Spinal cord (tissue), 10 donors: Measurements from ENCODE around the gene VIL1. TPM values are rescaled to one million over a fixed set of nuclear protein-coding genes. Genes with fewer than 3 reads are reported as not detected.
A peak's percentile ranks its signal among the peaks of the same experiment; 100 is the strongest.

Experiments used
- DNase-seq, 6 donors: peaks; one replicate each; pipeline versions ENCODE4 v3.0.0 to v3.0.0-alpha.2; 2013 to 2015; ENCODE audit warnings: low spot score in 6 of 6, low read depth in 4 of 6
- H3K27ac ChIP-seq: one replicate; pipeline ENCODE4 v1.5.1; 2013; ENCODE audit warnings: low read depth, low read length, control low read depth
- H3K27me3 ChIP-seq: one replicate; pipeline ENCODE4 v1.6.1; 2013; ENCODE audit warnings: low read length; ENCODE audit not compliant: control insufficient read depth, insufficient read depth
- H3K36me3 ChIP-seq: one replicate; pipeline ENCODE4 v1.6.1; 2013; ENCODE audit warnings: low read length; ENCODE audit not compliant: control insufficient read depth, insufficient read depth
- H3K4me1 ChIP-seq: one replicate; pipeline ENCODE4 v1.6.1; 2013; ENCODE audit warnings: low read length; ENCODE audit not compliant: control insufficient read depth, insufficient read depth
- H3K4me3 ChIP-seq: one replicate; pipeline ENCODE4 v1.5.1; 2013; ENCODE audit warnings: low read depth, low read length, control low read depth
- H3K9me3 ChIP-seq: one replicate; pipeline ENCODE4 v1.6.1; 2013; ENCODE audit warnings: low read length; ENCODE audit not compliant: control insufficient read depth, insufficient read depth
- WGBS: methylation state at CpG from one replicate; pipeline ENCODE4 v1.1.5; 2013; ENCODE audit warnings: missing lambda C conversion rate; ENCODE audit not compliant: insufficient coverage; 5-methylcytosine and 5-hydroxymethylcytosine counted together
- polyA plus RNA-seq, 2 donors: library from polyadenylated mRNA; unstranded; fragments of 120-200 nt; gene quantifications; one replicate each; pipeline ENCODE4 v1.2.1, GENCODE V29; 2013; ENCODE audit not compliant: insufficient read length in 2 of 2
- total RNA-seq, 2 donors: library from RNA; depleted of rRNA in 1 of 2; stranded (reverse); fragments of 120-200 nt in 1 of 2; fragments of >200 nt in 1 of 2; gene quantifications; one replicate each; pipeline versions ENCODE4 v1.2.3 to v1.2.4, GENCODE V29; 2013 to 2014
- donor health status: healthy.

VIL1 gene
- total and polyA plus RNA-seq, 4 donors = 0.11 to 1.3 (median 0.48) TPM; not detected in 1

DNA sequence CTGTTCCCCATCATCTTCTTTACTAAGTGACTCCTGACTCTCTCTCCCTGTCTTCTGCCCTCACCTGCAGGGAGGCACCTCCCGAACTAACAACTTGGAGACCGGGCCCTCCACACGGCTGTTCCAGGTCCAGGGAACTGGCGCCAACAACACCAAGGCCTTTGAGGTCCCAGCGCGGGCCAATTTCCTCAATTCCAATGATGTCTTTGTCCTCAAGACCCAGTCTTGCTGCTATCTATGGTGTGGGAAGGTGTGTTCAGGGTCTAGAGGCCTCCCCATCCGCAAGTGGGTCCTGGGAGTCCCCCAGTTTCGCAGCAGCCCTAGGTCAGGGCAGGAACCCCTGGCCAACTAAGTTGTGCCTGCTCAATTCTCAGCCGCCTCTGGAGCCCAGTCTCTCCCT is 15.5 kb downstream of the VIL1 start:
- Histone ChIP-seq H3K27me3 (peaks cover 2% of the 10 kb centered on the region), H3K9me3 (no peaks in the 10 kb centered on the region), H3K4me1 (peaks cover 3% of the 10 kb centered on the region), H3K4me3 (no peak overlapping the region), H3K27ac (no peak overlapping the region), H3K36me3 (no peaks in the 10 kb centered on the region)
- DNase-seq = no peak
- 91% methylated on average over 9 of the region's 9 CpGs for WGBS

DNA sequence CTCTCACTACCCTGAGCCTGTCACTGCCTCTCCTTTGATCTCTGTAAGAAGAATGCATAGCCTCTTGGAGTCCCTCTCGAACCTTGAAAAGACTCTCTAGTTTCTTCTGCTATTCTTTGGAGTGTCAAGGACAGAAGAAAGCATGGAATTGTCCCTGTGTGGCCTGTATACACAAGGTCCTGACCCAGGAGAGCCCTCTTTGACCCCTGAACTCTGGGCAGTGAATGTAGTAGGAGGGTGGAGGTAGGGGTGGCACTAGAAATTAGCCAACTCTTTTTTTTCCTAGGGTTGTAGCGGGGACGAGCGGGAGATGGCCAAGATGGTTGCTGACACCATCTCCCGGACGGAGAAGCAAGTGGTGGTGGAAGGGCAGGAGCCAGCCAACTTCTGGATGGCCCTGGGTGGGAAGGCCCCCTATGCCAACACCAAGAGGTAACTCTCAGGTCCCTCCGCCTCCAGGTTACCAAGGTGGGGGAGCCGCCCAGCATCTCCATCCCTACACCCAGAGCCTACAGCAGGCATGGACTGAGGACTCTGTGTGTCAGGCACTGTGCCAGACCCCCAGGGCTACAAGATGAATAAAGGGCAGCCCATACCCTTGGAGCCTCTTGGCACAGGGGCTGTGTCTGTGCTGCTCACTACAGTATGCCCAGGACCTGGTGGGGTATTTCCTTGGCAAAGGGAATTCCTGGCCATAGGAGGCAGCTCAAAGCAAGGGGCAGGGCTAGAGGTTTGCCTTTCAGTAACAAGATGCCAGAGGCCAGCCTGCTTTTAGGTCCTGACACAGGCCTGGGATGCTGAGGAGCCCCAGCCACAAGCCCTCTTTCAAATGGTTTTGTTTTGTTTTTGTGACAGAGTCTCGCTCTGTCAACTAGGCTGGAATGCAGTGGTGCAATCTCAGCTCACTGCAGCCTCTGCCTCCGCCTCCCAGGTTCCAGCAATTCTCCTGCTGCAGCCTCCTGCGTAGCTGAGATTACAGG is 16.4 kb downstream of the VIL1 start:
- no peak overlapping the region for H3K27ac ChIP-seq
- H3K9me3 ChIP-seq = no peaks in the 10 kb centered on the region
- peaks cover 2% of the 10 kb centered on the region for H3K27me3 ChIP-seq
- H3K4me1 ChIP-seq = peaks cover 3% of the 10 kb centered on the region
- no peak for DNase-seq
- H3K4me3 ChIP-seq = no peak overlapping the region
- H3K36me3 ChIP-seq = no peaks in the 10 kb centered on the region
- WGBS = 75% methylated on average over 9 of the region's 11 CpGs

DNA sequence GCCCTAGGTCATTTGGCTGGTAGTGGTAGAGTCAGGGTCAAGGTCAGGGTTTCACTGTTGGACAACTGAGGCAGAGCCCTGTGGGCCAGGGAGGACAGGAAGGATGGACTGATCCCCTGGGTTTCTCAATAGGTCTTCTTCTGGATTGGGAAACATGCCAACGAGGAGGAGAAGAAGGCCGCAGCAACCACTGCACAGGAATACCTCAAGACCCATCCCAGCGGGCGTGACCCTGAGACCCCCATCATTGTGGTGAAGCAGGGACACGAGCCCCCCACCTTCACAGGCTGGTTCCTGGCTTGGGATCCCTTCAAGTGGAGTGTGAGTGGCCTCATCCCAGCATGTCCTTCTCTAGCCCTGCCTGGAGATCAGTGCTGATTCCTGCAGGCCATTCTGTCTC is 18.1 kb downstream of the VIL1 start:
- Histone ChIP-seq H3K4me1 (peaks cover 3% of the 10 kb centered on the region), H3K27me3 (peaks cover 2% of the 10 kb centered on the region), H3K9me3 (no peaks in the 10 kb centered on the region), H3K27ac (no peak overlapping the region), H3K36me3 (no peaks in the 10 kb centered on the region), H3K4me3 (no peak overlapping the region)
- 74% methylated on average over 2 of the region's 5 CpGs for WGBS
- DNase-seq = no peak

DNA sequence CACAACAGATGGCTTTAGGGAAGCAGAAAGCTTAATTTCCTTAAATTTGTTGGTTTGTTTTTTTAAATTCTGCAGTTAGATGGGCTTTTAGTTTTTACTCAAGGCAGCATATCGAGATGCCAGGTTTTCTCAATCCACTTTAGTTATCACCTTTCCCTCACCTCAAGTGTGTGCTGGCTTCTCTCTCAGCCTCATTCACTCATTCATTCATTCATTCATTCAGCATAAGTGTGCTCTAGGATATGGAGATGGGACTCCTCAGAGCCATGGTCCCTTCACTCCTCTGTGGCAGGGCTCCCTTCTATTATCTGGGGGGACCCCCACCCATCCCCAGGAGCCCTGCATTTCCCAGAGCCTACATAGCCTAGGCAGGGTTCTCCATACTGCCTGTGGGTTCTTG is 19.0 kb downstream of the VIL1 start:
- Histone ChIP-seq H3K4me1 (peaks cover 3% of the 10 kb centered on the region), H3K27me3 (peaks cover 2% of the 10 kb centered on the region), H3K4me3 (no peak overlapping the region), H3K9me3 (no peaks in the 10 kb centered on the region), H3K36me3 (no peaks in the 10 kb centered on the region), H3K27ac (no peak overlapping the region)
- no peak for DNase-seq
- no CpG with 5 or more reads among the region's 1 CpG for WGBS

DNA sequence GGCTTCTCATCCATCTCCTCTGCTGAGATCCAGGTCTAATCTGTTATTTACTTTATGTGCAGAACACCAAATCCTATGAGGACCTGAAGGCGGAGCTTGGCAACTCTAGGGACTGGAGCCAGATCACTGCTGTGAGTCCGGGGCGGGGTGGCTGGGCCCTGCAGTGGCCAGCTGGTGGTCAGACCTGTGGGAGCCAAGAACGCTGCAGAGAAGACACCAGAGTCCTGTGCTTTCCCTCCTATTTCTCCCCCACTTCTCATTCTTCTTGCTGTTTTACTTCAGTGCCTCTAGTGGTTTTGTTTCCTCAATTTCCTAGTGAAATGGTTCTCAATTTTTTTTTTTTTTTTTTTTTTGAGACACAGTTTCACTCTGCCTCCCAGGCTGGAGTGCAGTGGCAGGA is 19.7 kb downstream of the VIL1 start:
- Histone ChIP-seq H3K27ac (no peak overlapping the region), H3K4me1 (peaks cover 3% of the 10 kb centered on the region), H3K9me3 (no peaks in the 10 kb centered on the region), H3K27me3 (peaks cover 2% of the 10 kb centered on the region), H3K36me3 (no peaks in the 10 kb centered on the region), H3K4me3 (no peak overlapping the region)
- peak in 1 of 6 donors; percentile 31 for DNase-seq
- WGBS = 79% methylated on average over 3 of the region's 4 CpGs

DNA sequence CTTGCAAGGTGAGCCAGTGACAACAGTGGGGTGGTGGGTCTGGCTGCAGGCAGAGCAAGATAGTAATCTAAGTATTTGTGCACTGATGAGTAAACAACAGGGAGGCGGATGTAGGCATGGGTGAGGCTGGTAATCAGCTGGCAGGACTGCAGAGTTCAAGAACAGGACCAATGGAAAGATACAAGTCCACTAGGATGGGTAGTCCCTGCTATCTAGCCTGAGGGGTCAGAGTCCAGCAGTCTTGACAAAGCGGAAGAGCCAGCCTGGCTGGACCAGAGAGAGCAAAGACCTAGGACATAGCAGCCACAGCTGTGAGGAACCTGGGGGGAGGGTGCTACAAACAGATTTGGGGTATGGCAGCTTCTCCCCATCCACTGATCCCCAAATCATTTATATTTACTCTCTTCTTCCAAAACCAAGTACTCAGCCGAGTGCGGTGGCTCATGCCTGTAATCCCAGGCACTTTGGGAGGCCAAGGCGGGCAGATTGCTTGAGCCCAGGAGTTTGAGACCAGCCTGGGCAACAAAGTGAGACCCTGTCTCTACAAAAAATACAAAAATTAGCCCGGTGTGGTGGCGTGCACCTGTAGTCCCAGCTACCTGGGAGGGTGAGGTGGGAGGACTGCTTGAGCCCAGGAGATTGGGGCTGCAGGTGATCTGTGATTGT is 25.9 kb downstream of the VIL1 start:
- Histone ChIP-seq H3K27me3 (no peaks in the 10 kb centered on the region), H3K4me1 (no peaks in the 10 kb centered on the region), H3K4me3 (no peak overlapping the region), H3K36me3 (peaks cover 13% of the 10 kb centered on the region), H3K9me3 (no peaks in the 10 kb centered on the region), H3K27ac (no peak overlapping the region)
- DNase-seq = no peak
- 95% methylated on average over 4 of the region's 7 CpGs for WGBS

DNA sequence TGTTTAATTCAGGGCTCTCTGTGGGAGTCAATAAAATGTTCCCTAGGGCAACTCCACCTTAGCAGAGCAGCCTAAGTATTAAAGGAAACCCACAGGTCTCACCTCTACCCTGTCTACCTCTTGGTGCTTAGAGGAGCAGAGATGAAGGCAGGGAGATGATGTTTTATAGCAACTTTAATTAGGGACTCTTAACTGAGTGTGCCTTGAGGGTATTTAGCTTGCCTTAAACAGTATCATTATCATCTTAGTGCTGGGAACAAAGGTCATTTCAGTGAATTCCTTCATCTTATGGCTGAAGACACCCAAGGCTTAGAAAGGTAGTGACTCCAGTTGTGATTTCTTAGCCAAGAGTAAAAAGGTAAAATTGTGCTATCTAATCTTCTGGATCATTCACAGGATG is 26.7 kb downstream of the VIL1 start:
- no peak overlapping the region for H3K27ac ChIP-seq
- peaks cover 13% of the 10 kb centered on the region for H3K36me3 ChIP-seq
- no peaks in the 10 kb centered on the region for H3K4me1 ChIP-seq
- no peaks in the 10 kb centered on the region for H3K9me3 ChIP-seq
- no peak for DNase-seq
- H3K27me3 ChIP-seq = no peaks in the 10 kb centered on the region
- H3K4me3 ChIP-seq = no peak overlapping the region

DNA sequence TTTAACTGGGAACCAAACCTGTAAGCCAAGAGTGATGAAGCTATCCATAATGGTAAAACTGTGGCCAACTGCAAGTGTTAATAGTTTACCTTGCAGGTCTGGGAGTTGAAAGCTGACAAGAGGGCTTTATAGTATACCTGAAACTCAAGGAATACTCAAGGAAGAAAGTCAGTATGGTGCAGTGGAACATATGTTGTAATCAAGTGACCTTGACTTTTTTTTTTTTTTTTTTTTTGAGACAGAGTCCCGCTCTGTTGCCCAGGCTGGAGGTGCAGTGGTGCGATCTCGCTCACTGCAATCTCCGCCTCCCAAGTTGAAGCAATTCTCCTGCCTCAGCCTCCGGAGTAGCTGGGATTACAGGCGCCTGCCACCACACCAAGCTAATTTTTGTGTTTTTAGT is 27.6 kb downstream of the VIL1 start:
- peaks cover 13% of the 10 kb centered on the region for H3K36me3 ChIP-seq
- H3K27ac ChIP-seq = no peak overlapping the region
- no peaks in the 10 kb centered on the region for H3K27me3 ChIP-seq
- H3K4me3 ChIP-seq = no peak overlapping the region
- H3K4me1 ChIP-seq = no peaks in the 10 kb centered on the region
- no peak for DNase-seq
- H3K9me3 ChIP-seq = no peaks in the 10 kb centered on the region
- 90% methylated on average over 2 of the region's 6 CpGs for WGBS

DNA sequence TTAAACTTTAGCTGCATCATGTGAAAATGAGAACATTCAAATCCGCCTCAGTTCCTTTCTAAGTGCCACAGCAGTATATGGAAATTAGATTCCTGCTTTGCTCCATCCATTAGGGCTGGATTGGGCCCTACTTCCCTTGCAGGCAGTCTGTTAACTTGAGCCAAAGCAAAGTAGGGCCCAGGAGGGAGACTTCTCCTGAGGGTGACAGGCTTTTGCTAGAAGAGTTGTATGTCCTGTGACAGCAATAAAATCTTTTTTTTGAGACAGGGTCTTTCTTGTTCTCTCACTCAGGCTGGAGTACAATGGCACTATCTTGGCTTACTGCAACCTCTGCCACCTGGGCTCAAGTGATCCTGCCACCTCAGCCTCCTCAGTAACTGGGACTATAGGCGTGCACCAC is 28.1 kb downstream of the VIL1 start:
- Histone ChIP-seq H3K4me3 (no peak overlapping the region), H3K9me3 (no peaks in the 10 kb centered on the region), H3K4me1 (no peaks in the 10 kb centered on the region), H3K27ac (no peak overlapping the region), H3K27me3 (no peaks in the 10 kb centered on the region), H3K36me3 (peaks cover 13% of the 10 kb centered on the region)
- no peak for DNase-seq
- WGBS = 100% methylated on average over 1 of the region's 2 CpGs

DNA sequence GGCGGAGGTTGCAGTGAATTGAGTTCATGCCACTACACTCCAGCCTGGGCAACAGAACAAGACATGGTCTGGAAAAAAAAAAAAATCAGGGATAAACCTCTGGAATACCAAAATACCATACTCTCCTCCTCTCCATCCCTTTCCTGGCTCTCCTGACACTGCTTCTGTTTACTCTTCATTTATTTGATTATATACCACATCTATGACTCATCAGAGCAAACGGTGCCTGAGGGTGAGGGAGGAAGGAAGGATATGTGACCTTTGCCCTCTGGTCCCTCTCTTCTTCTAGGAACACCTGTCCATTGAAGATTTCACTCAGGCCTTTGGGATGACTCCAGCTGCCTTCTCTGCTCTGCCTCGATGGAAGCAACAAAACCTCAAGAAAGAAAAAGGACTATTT is 30.0 kb downstream of the VIL1 start:
- peaks cover 13% of the 10 kb centered on the region for H3K36me3 ChIP-seq
- no peaks in the 10 kb centered on the region for H3K27me3 ChIP-seq
- no peak overlapping the region for H3K27ac ChIP-seq
- H3K4me1 ChIP-seq = no peaks in the 10 kb centered on the region
- no peak overlapping the region for H3K4me3 ChIP-seq
- no peak for DNase-seq
- no peaks in the 10 kb centered on the region for H3K9me3 ChIP-seq
- no CpG with 5 or more reads among the region's 3 CpGs for WGBS
